SU-DHL-6 (cell line): ENCODE data around the gene FBN1.

Source experiments
- H2AFZ ChIP-seq: fragments of 200-600 bp; sonication (generic); 2 replicates; pipeline ENCODE4 v1.6.1; 2014; ENCODE audit warnings: low read depth, mild to moderate bottlenecking, moderate library complexity, mixed read lengths, antibody characterized with exemption, low read length; ENCODE audit not compliant: severe bottlenecking
- H3F3A ChIP-seq: fragments of 200-600 bp; shearing (Covaris generic); 2 replicates; pipeline ENCODE4 v1.6.0; 2016; ENCODE audit warnings: antibody characterized with exemption, mild to moderate bottlenecking; ENCODE audit not compliant: insufficient read depth
- H3K27ac ChIP-seq: fragments of 200-600 bp; sonication (generic); 2 replicates; pipeline ENCODE4 v1.5.1; 2016; ENCODE audit warnings: low read depth, mild to moderate bottlenecking, low read length, moderate library complexity, mixed read lengths
- H3K27me3 ChIP-seq: fragments of 200-600 bp; sonication (generic), shearing (Covaris generic); 2 replicates; pipeline ENCODE4 v1.6.0; 2014; ENCODE audit warnings: mild to moderate bottlenecking, low read length
- H3K36me3 ChIP-seq: fragments of 200-600 bp; sonication (generic); 2 replicates; pipeline ENCODE4 v1.6.1; 2014; ENCODE audit warnings: mild to moderate bottlenecking, low read length, mixed read lengths
- H3K4me2 ChIP-seq: fragments of 300-600, 200-600 bp; shearing (Covaris generic), sonication (generic); 2 replicates; pipeline ENCODE4 v1.6.0; 2014; ENCODE audit warnings: low read length, low read depth, mild to moderate bottlenecking; ENCODE audit not compliant: poor library complexity, severe bottlenecking
- H3K4me3 ChIP-seq: fragments of 200-600 bp; sonication (generic); 2 replicates; pipeline ENCODE4 v1.5.1; 2014; ENCODE audit warnings: antibody characterized with exemption, low read length, mild to moderate bottlenecking, mixed read lengths; ENCODE audit not compliant: insufficient read depth, poor library complexity, severe bottlenecking
- H3K79me2 ChIP-seq: fragments of 200-600 bp; sonication (generic); 2 replicates; pipeline ENCODE4 v1.6.1; 2014; ENCODE audit warnings: mild to moderate bottlenecking, low read length, moderate library complexity; ENCODE audit not compliant: insufficient read depth
- H3K9ac ChIP-seq: fragments of 200-600 bp; sonication (generic); 2 replicates; pipeline ENCODE4 v1.7.0; 2014; ENCODE audit warnings: mild to moderate bottlenecking, low read length
- H3K9me2 ChIP-seq: fragments of 200-600 bp; sonication (generic); replicated peaks from 2 replicates; pipeline ENCODE4 v1.6.1; 2014; ENCODE audit warnings: low read length; ENCODE audit not compliant: insufficient read depth
- H3K9me3 ChIP-seq: fragments of 200-600 bp; sonication (generic); 2 replicates; pipeline ENCODE4 v1.6.1; 2014; ENCODE audit warnings: low read length, mixed read lengths; ENCODE audit not compliant: insufficient read depth
- H4K20me1 ChIP-seq: fragments of 200-600 bp; sonication (generic); 2 replicates; pipeline ENCODE4 v1.6.1; 2014; ENCODE audit warnings: low read depth, mild to moderate bottlenecking, antibody characterized with exemption, low read length, moderate library complexity, mixed read lengths
- EZH2phosphoT487 ChIP-seq: fragments of 200-600 bp; sonication (generic), shearing (Covaris generic); conservative IDR thresholded peaks from 2 replicates; pipeline ENCODE4 v1.6.1; 2018; ENCODE audit warnings: mild to moderate bottlenecking, antibody characterized with exemption, low read length, moderate library complexity, mixed read lengths
- TF ChIP-seq, protein P1 (sequence below): fragments of 200-600 bp; sonication (generic); IDR thresholded peaks from one replicate; pipeline ENCODE4 v1.5.1; 2017; ENCODE audit warnings: antibody characterized with exemption, mild to moderate bottlenecking, low read length, moderate library complexity; ENCODE audit not compliant: insufficient read depth, poor library complexity, severe bottlenecking

The FBN1 gene

DNA sequence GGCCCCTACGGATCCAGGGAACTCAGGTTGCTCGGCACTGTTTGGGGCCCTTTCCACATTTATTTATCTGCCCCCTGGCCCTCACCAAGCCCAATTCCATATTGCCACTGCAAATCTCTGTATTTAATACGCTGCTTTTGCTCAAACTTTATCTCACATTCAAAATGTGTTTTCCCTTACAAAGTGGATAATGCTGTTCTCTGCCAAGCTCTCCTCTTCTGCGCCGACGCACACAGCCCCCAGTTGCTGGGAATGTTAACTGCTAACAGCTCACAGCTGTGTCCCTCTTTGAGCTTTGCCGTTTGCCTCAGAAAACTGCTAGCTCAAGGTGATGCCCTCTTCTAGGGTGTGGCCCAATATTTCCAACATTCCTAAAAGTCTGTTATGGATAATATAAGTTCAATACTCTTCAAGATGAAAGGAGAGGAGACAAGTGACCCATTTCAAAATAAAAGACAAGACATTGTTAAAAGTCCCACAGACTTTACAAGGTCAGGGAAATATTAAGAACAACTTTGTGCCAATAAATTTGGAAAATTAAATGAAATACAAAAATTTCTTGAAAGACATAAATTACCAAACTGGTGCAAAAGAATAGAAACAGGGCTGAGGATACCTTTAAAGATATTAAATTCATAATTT is 12.6 kb upstream of the FBN1 start:
- no peaks in the 10 kb centered on the region for H3K36me3 ChIP-seq
- no peak overlapping the region for H2AFZ ChIP-seq
- H3K4me3 ChIP-seq: no peak overlapping the region
- H4K20me1 ChIP-seq: no peaks in the 10 kb centered on the region
- no peak overlapping the region for H3K27ac ChIP-seq
- no peak overlapping the region for H3K9ac ChIP-seq
- no peak for TF ChIP-seq EZH2phosphoT487
- TF ChIP-seq, protein P1, sequence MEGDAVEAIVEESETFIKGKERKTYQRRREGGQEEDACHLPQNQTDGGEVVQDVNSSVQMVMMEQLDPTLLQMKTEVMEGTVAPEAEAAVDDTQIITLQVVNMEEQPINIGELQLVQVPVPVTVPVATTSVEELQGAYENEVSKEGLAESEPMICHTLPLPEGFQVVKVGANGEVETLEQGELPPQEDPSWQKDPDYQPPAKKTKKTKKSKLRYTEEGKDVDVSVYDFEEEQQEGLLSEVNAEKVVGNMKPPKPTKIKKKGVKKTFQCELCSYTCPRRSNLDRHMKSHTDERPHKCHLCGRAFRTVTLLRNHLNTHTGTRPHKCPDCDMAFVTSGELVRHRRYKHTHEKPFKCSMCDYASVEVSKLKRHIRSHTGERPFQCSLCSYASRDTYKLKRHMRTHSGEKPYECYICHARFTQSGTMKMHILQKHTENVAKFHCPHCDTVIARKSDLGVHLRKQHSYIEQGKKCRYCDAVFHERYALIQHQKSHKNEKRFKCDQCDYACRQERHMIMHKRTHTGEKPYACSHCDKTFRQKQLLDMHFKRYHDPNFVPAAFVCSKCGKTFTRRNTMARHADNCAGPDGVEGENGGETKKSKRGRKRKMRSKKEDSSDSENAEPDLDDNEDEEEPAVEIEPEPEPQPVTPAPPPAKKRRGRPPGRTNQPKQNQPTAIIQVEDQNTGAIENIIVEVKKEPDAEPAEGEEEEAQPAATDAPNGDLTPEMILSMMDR: no peak
- no peaks in the 10 kb centered on the region for H3F3A ChIP-seq
- no peaks in the 10 kb centered on the region for H3K79me2 ChIP-seq
- H3K4me2 ChIP-seq: no peak overlapping the region
- H3K9me2 ChIP-seq: no peaks in the 10 kb centered on the region
- H3K27me3 ChIP-seq: no peaks in the 10 kb centered on the region
- no peaks in the 10 kb centered on the region for H3K9me3 ChIP-seq

- no peaks in the 10 kb centered on the region for H3K9me3 ChIP-seq
- H2AFZ ChIP-seq: no peak overlapping the region
- no peaks in the 10 kb centered on the region for H3K36me3 ChIP-seq
- no peaks in the 10 kb centered on the region for H3K27me3 ChIP-seq
- H3K27ac ChIP-seq: no peak overlapping the region
- H3K79me2 ChIP-seq: no peaks in the 10 kb centered on the region
- TF ChIP-seq EZH2phosphoT487: no peak
- TF ChIP-seq, protein P1: no peak
- H3F3A ChIP-seq: no peaks in the 10 kb centered on the region
- no peaks in the 10 kb centered on the region for H4K20me1 ChIP-seq
- H3K4me2 ChIP-seq: no peak overlapping the region
- H3K9ac ChIP-seq: no peak overlapping the region
- no peak overlapping the region for H3K4me3 ChIP-seq
- H3K9me2 ChIP-seq: no peaks in the 10 kb centered on the region
Measured at GRCh38 chr15:48654801-48655200, 9.3 kb upstream of the FBN1 start.

DNA sequence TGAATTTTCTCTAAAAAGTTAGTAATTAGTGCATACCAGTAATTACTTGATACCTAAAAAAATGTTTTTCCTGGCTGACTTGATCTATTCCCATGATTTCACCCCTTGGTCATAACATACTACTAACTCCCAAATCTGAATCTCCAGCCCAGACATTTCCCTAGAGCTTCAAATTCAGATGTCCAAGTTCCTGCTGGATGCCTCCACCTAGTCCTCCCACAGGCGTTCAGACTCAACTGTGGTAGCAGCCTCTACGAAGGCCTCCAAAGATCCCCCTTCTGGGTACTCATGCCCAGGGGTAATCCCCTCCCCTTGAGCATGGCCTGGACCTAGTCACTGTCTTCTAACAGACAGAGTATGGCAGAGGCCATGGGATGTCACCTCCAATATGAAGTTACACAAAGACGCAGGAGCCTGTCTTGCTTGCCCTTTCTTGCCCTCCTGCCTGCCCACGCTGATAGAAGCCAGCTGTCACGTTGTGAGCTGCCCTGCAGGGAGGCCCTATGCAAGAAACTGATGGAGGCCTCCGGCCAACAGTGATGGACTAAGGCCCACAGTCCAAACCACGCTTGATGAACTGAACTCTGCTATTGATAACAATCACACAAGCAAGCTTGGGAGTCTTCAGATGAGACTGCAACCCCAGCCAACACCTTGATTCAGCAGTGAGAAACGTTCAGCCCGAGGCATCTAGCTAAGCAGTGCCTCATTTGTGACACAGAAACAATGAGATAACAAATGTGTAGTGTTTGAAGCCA is 8.6 kb upstream of the FBN1 start:
- no peaks in the 10 kb centered on the region for H4K20me1 ChIP-seq
- no peak overlapping the region for H3K4me2 ChIP-seq
- H3K9me3 ChIP-seq: no peaks in the 10 kb centered on the region
- no peaks in the 10 kb centered on the region for H3K27me3 ChIP-seq
- H3K9me2 ChIP-seq: no peaks in the 10 kb centered on the region
- H3K79me2 ChIP-seq: no peaks in the 10 kb centered on the region
- no peak overlapping the region for H3K4me3 ChIP-seq
- H3K9ac ChIP-seq: no peak overlapping the region
- H3K27ac ChIP-seq: no peak overlapping the region
- H3F3A ChIP-seq: no peaks in the 10 kb centered on the region
- no peaks in the 10 kb centered on the region for H3K36me3 ChIP-seq
- no peak overlapping the region for H2AFZ ChIP-seq
- TF ChIP-seq EZH2phosphoT487: no peak
- TF ChIP-seq, protein P1: no peak
